ENCODE data around the gene FRMD3. TPM values are rescaled to one million over a fixed set of nuclear protein-coding genes. Genes with fewer than 3 reads are reported as not detected.

The FRMD3 gene
- total RNA-seq, 1 experiment from 2014 or later, result 1.9 TPM

- no peak overlapping the region for H2AFZ ChIP-seq
- BruUV-seq (replicated peaks), result no TSS peak
- peaks cover 13% of the 10 kb centered on the region for H3K4me1 ChIP-seq (replicated peaks; ENCODE audit: insufficient read depth)
- no peaks in the 10 kb centered on the region for H3K36me3 ChIP-seq (ENCODE audit: low read depth)
- TF ChIP-seq EZH2 (IDR thresholded peaks at IDR 0.05; ENCODE audit: low read depth) (no peak), CTCF (conservative IDR thresholded peaks at IDR 0.05) (no peak)
- H3K9me2 ChIP-seq (ENCODE audit: insufficient read depth), result no peaks in the 10 kb centered on the region
- CTCF ChIA-PET, result interaction anchor here (0.6 kb wide), 1 partner anchor 86 kb away, joined by 3 read pairs; no protein-coding TSS in a partner anchor
- no peaks in the 10 kb centered on the region for H3K27me3 ChIP-seq (ENCODE audit: insufficient read depth, low read depth)
- peaks cover 10% of the 10 kb centered on the region; the same call in 1 of the 2 replicates for H3F3A ChIP-seq (ENCODE audit: insufficient read depth, low read depth)
- no peak for DNase-seq
- H3K27ac ChIP-seq, result no peak overlapping the region
- no peaks in the 10 kb centered on the region for H3K9me3 ChIP-seq (ENCODE audit: insufficient read depth, low read depth)
- intact Hi-C loops (cut with micrococcal nuclease; ENCODE audit: unreplicated experiment), result no loop called here
- no peak overlapping the region for H3K4me2 ChIP-seq
- H3K4me3 ChIP-seq, result no peak overlapping the region
- H3K79me2 ChIP-seq (ENCODE audit: low read depth), result no peaks in the 10 kb centered on the region
- POLR2A ChIA-PET (ENCODE audit: unreplicated experiment), result no interaction called here
- no peaks in the 10 kb centered on the region for H4K20me1 ChIP-seq (ENCODE audit: insufficient read depth)
Measured at GRCh38 chr9:83509402-83509801, 28.8 kb downstream of the FRMD3 start.

- ChIA-PET CTCF (no interaction called here), POLR2A (ENCODE audit: unreplicated experiment) (no interaction called here)
- intact Hi-C loops (cut with micrococcal nuclease; ENCODE audit: unreplicated experiment), result no loop called here
- no peak for DNase-seq
- Histone ChIP-seq H3K36me3 (ENCODE audit: low read depth) (no peaks in the 10 kb centered on the region), H3K4me1 (replicated peaks; ENCODE audit: insufficient read depth) (peaks cover 13% of the 10 kb centered on the region), H3K27ac (no peak overlapping the region), H3K9me2 (ENCODE audit: insufficient read depth) (no peaks in the 10 kb centered on the region), H3K9me3 (ENCODE audit: insufficient read depth, low read depth) (no peaks in the 10 kb centered on the region), H3K79me2 (ENCODE audit: low read depth) (no peaks in the 10 kb centered on the region), H4K20me1 (ENCODE audit: insufficient read depth) (no peaks in the 10 kb centered on the region), H2AFZ (no peak overlapping the region), H3K4me3 (no peak overlapping the region), H3K27me3 (ENCODE audit: insufficient read depth, low read depth) (no peaks in the 10 kb centered on the region), H3K4me2 (no peak overlapping the region), H3F3A (ENCODE audit: insufficient read depth, low read depth) (peaks cover 10% of the 10 kb centered on the region; the same call in 1 of the 2 replicates)
- BruUV-seq (replicated peaks), result no TSS peak
- TF ChIP-seq CTCF (conservative IDR thresholded peaks at IDR 0.05), result no peak
- no peak for TF ChIP-seq EZH2 (IDR thresholded peaks at IDR 0.05; ENCODE audit: low read depth)
Measured at GRCh38 chr9:83508067-83508466, 30.1 kb downstream of the FRMD3 start.

- Histone ChIP-seq H3K27ac (no peak overlapping the region), H3K36me3 (ENCODE audit: low read depth) (no peaks in the 10 kb centered on the region), H3F3A (ENCODE audit: insufficient read depth, low read depth) (no peaks in the 10 kb centered on the region), H2AFZ (no peak overlapping the region), H3K4me1 (replicated peaks; ENCODE audit: insufficient read depth) (no peaks in the 10 kb centered on the region), H3K27me3 (ENCODE audit: insufficient read depth, low read depth) (no peaks in the 10 kb centered on the region), H3K4me2 (no peak overlapping the region), H4K20me1 (ENCODE audit: insufficient read depth) (no peaks in the 10 kb centered on the region), H3K79me2 (ENCODE audit: low read depth) (no peaks in the 10 kb centered on the region), H3K9me2 (ENCODE audit: insufficient read depth) (no peaks in the 10 kb centered on the region), H3K9me3 (ENCODE audit: insufficient read depth, low read depth) (no peaks in the 10 kb centered on the region), H3K4me3 (no peak overlapping the region)
- ChIA-PET CTCF (no interaction called here), POLR2A (ENCODE audit: unreplicated experiment) (interaction anchor here (0.7 kb wide), 2 partner anchors 71 to 658 kb away, joined by 3 to 10 read pairs; no protein-coding TSS in a partner anchor)
- no peak for TF ChIP-seq EZH2 (IDR thresholded peaks at IDR 0.05; ENCODE audit: low read depth)
- TF ChIP-seq CTCF (conservative IDR thresholded peaks at IDR 0.05), result no peak
- no peak for DNase-seq
- intact Hi-C loops (cut with micrococcal nuclease; ENCODE audit: unreplicated experiment), result no loop called here
- no TSS peak for BruUV-seq (replicated peaks)
Measured at GRCh38 chr9:83505282-83505681, 32.9 kb downstream of the FRMD3 start.
